Lung microvascular endothelial cell (primary cell): Measurements from ENCODE around the gene DIP2C. TPM values are rescaled to one million over a fixed set of nuclear protein-coding genes. Genes with fewer than 3 reads are reported as not detected.
"Not testable (repeated sequence)": the region's sequence is repeated elsewhere in the genome, so short reads cannot be mapped to it uniquely, and the experiment has no call there.

ENCODE experiments used
- DNase-seq, 2 donors: peaks; one replicate each; pipeline versions ENCODE4 v3.0.0 to v3.0.0-alpha.2; 2010; ENCODE audit warnings: low read depth in 2 of 2
- total RNA-seq: library from RNA; depleted of rRNA; stranded (reverse); fragments of >200 nt; gene quantifications from 2 replicates; pipeline ENCODE4 v1.2.1, GENCODE V29; 2014

DIP2C gene
- total RNA-seq, 1 donor from 2014 or later = 8.7 TPM

- no peak for DNase-seq
These were observed 91.5 kb downstream of the DIP2C start for GRCh38 chr10:597976-598375.

DNA sequence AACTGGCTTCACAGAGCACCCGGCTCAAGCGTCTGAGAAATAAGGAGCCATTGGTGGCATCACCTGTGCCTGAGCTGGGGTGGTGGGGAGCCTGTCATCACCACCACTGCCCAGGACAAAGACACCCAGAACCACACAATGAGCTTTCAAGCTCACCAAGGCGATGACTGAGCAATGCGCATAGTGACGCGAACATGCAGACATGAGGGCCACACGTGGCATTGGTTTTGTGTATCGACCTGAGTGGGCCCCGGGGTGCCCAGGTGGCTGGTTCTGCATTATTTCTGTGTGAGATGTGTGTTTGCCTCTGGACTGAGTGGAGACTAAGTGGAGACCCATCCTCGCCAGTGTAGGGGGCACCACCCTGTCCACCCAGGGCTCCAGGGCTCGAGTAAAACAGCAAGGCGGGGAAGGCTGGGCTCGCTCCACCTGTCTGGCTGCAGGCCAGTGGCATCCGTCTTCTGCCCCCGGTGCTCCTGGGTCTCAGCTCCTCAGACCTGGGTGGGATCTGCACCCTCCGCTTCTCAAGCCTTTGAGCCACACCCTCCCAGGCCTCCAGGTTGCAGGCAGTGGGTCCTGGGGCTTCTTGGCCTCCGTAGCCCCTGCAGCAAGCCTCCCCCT is 92.6 kb downstream of the DIP2C start:
- no peak for DNase-seq

DNA sequence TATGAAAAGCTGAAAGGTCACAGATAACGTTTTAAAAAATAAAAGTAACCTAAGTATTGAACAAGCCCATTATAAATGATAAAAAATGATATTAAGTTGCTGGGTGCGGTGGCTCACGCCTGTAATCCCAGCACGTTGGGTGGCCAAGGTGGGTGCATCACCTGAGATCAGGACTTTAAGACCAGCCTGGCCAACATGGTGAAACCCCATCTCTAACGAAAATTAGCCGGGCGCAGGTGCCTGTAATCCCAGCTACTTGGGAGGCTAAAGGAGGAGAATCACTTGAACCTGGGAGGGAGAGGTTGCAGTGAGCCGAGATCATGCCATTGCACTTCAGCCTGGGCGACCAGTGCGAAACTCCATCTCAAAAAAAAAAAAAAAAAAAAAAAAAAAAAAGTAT is 93.3 kb downstream of the DIP2C start:
- not testable (repeated sequence) for DNase-seq

DNA sequence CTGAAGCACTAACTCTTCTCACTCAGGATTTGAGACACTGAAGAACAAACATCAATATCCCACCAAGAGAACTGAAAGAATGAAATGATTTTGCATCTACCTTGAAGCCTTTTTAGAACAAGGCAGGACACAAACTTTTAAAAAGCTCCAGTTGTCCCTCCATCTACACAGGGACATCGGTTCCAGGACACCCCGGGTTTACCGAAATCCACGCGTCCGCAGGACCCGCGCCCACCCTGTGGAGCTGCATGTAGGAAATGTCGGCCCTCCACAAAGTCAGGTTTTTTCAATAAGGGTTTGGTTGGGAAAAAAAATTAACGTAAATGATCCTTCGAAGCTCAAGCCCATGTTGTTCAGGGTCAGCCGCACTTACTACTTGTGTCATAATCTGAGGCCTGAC is 94.0 kb downstream of the DIP2C start:
- no peak for DNase-seq

GRCh38 chr10:594584-595270 is 94.7 kb downstream of the DIP2C start:
- DNase-seq = no peak

- DNase-seq = no peak
These were observed 95.5 kb downstream of the DIP2C start for GRCh38 chr10:593901-594457.

DNA sequence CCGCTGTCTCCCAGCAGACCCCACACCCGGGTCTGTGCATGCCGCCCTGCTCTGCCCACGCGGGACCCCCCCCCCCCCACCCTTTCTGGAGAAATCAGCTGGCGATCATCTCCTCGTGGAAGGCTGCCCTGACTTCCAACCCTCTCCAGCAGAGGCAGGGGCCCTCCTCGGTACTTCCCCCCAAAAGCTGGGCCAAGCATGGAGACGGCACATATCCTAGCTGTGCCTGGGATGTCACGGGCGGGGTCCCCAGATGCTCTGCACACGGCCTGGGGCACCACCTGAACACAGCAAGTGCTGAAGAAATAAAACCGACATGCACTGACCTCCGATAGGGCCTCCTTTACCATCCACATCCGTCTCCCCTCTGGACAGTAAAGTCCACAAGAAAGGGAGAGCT is 96.0 kb downstream of the DIP2C start:
- no peak for DNase-seq

GRCh38 chr10:593016-593415 is 96.5 kb downstream of the DIP2C start:
- no peak for DNase-seq

DNA sequence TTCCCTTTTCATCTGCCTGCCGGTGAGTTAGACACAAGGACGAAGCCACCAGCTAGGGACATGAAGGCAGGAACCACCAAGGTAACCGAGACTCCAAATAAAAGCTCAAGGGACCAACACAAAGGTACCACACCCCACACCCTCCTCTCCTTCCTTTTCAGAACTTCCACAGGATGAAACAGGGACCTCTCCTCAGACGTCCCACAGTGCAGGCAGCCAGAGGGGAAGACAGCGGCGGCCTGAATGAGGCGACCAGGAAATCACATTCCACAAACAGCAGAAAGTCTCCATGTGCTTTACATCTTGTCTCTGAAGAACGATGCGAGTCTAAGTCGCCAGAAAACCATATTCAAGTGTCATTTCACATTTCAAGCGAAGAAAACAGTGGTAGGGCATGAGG is 97.8 kb downstream of the DIP2C start:
- no peak for DNase-seq

GRCh38 chr10:590721-591120 is 98.7 kb downstream of the DIP2C start:
- DNase-seq = no peak

DNA sequence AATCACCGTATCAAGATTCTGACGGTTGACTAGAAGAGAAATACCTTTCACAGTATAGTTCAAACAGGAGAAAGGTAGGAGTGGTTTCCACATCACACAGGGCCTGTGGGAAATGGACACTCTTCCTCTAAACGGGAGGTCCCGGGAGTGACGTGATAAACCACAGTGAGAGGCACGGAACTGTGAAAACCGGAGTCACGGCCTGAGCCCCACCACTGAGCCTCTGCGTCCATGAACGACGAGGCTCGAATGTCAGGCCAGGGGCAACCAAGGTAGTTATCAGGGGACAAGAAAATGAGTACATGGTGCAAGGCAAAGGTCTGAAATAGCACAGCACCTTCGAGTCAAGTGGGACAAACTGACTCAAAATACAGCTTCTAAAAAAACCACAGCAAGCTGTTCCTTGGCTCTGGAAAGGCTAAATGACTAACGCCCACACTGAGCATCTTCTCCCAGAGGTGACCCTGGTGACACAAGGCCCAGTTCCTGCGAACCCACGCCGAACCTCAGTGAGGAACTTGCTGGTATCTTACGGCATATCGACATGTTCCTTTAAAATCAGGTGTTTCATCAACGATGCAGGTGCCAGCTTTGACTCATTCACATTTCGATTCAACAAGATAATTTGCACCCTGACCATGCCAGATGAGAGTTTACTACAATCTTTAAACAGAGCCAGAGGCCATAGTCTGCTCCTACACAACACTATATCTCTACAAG is 99.3 kb downstream of the DIP2C start:
- no peak for DNase-seq

DNA sequence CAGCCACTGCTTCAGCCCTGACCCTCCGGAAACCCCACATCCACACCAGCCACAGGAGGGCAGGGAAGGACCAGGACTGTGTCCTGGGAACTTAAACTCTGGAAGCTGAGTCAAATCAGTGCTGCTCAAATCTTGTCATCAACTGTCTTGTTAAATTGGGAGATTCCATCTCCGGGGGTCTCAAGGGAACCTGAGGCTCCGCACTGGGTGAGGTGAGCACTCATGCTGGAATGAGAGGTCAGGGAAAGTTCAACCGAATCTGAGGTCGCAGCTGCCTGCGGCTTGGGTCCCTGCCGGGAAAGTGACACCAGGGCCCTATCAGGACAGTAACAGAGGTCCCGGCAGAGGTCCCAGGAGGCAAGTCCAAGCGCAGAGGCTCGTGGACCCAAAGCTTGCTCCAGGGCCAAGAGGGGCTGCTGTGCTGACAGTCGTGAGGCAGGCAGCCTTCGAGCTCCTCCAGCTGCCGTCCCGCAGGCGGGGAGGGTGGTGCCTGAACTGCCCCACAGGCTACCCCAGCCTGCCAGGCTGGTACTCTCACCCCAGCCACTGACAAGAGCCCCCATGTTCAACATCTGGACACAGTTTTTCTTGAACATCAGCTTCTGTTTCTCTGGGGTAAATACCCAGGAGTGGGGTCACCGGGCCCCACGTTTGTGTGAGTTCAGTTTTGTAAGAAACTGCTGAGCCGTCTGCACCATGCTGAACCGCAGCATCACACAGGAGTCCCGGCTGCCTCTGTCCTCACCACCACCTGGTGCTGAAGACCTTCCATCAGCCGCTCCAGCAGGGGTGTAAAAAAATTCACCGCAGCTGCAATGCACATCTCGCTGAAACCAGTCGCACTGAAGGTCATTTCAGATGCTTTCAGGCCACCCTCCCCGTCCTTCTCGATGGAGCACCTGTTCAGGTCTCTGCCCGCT is 101.0 kb downstream of the DIP2C start:
- DNase-seq = peak in 1 of 2 donors; percentile 15

- DNase-seq = no peak
These were observed 102.8 kb downstream of the DIP2C start for GRCh38 chr10:586716-587115.

DNA sequence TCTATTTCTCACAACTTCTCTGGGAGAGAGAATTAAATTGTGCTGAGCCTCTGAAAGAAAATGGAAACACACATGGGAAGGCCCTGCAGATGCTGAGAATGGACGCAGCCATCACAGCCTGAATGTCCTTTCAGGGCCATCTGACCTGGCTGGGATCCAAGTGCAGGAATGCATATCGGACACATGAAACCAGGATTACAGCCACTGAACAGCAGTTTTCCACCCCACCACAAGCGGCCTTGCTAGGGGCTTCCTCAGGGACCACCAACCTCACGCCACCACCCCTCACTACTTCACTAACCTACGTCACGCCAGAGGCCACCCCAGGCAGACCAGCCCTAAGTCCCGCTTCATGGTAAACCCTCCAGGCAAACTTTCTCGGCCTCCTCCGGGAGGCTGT is 103.3 kb downstream of the DIP2C start:
- DNase-seq = no peak

- no peak for DNase-seq
These were observed 104.0 kb downstream of the DIP2C start for GRCh38 chr10:585502-585901.

- not testable (repeated sequence) for DNase-seq
These were observed 104.8 kb downstream of the DIP2C start for GRCh38 chr10:584497-585290.

GRCh38 chr10:583433-583832 is 106.0 kb downstream of the DIP2C start:
- DNase-seq = no peak

- DNase-seq = no peak
These were observed 107.6 kb downstream of the DIP2C start for GRCh38 chr10:581776-582330.

- DNase-seq = no peak
These were observed 108.7 kb downstream of the DIP2C start for GRCh38 chr10:580778-581177.

GRCh38 chr10:576130-576465 is 113.4 kb downstream of the DIP2C start:
- DNase-seq = no peak
